Activated T-helper 2 cell treated with anti-CD3 and anti-CD28 coated beads, Interferon-gamma antibody, Interleukin-2, Interleukin-4, amounts not matched to agents 10 μg/mL and 5 μg/mL and 100 μg/mL, durations not matched to agents 14 hours and 24 hours and 36 hours (primary cell): Measurements from ENCODE around the gene SPECC1. TPM values are rescaled to one million over a fixed set of nuclear protein-coding genes. Genes with fewer than 3 reads are reported as not detected.

Experiments
- DNase-seq: peaks from one replicate; pipeline ENCODE4 v3.0.0; 2021; ENCODE audit warnings: low spot score
- H3K27ac Mint-ChIP-seq: one replicate; pipeline ENCODE4 v1.8.0; 2021; ENCODE audit warnings: mixed read lengths
- H3K27me3 Mint-ChIP-seq: one replicate; pipeline ENCODE4 v1.8.0; 2021; ENCODE audit warnings: low read depth, mixed read lengths
- H3K36me3 Mint-ChIP-seq: one replicate; pipeline ENCODE4 v1.8.0; 2021; ENCODE audit warnings: low read depth, mixed read lengths
- H3K4me1 Mint-ChIP-seq: one replicate; pipeline ENCODE4 v1.8.0; 2021; ENCODE audit warnings: low read depth, mixed read lengths
- H3K4me3 Mint-ChIP-seq: one replicate; pipeline ENCODE4 v1.8.0; 2021; ENCODE audit warnings: low read depth, mild to moderate bottlenecking, moderate library complexity, mixed read lengths
- H3K9me3 Mint-ChIP-seq: one replicate; pipeline ENCODE4 v1.8.0; 2021; ENCODE audit warnings: mixed read lengths
- intact Hi-C: fragments of 100-400 bp; cut with micrococcal nuclease; formaldehyde crosslinking; loops from one replicate; pipeline ENCODE4 v1.15.1; 2023
- total RNA-seq: library from RNA; stranded (reverse); gene quantifications from 2 replicates; pipeline ENCODE4 v1.2.3, GENCODE V29; 2022

SPECC1 gene
- total RNA-seq, 1 donor from 2014 or later = 6.8 TPM

GRCh38 chr17:20200016-20200795 is 191.0 kb downstream of the SPECC1 start:
- H3K36me3 Mint-ChIP-seq = no peaks in the 10 kb centered on the region
- H3K4me1 Mint-ChIP-seq = peaks cover 3% of the 10 kb centered on the region
- intact Hi-C loops = no loop called here
- no peak overlapping the region for H3K4me3 Mint-ChIP-seq
- no peak overlapping the region for H3K27ac Mint-ChIP-seq
- H3K27me3 Mint-ChIP-seq = no peaks in the 10 kb centered on the region
- peaks cover 19% of the 10 kb centered on the region for H3K9me3 Mint-ChIP-seq
- DNase-seq = no peak

- Mint-ChIP-seq H3K9me3 (peaks cover 17% of the 10 kb centered on the region), H3K4me3 (no peak overlapping the region), H3K4me1 (peaks cover 5% of the 10 kb centered on the region), H3K27me3 (no peaks in the 10 kb centered on the region), H3K36me3 (no peaks in the 10 kb centered on the region), H3K27ac (no peak overlapping the region)
- intact Hi-C loops = no loop called here
- DNase-seq = no peak
These were observed 191.8 kb downstream of the SPECC1 start for GRCh38 chr17:20200865-20201458.

DNA sequence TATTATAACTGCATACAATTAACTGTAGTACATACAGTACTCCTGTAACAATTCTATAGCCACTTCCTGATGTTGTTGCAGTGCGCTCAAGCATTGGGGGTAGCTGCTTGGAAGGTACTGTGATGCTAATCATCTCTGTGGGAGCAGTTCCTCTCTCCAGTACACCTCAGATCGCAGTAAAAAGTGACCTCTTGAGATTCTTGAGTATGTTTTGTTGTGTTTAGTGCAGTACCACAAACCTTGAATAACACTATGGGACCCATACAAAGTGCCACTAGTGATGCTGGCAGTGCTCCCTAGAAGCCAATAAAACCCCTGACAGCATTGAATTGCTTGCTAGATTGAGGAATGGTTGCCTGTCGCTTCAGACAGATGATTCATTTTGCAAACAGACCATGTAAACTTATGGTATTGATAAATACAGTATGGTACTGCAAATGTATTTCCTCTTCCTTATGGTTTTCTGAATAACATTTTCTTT is 193.0 kb downstream of the SPECC1 start:
- DNase-seq = no peak
- Mint-ChIP-seq H3K9me3 (peaks cover 12% of the 10 kb centered on the region), H3K36me3 (no peaks in the 10 kb centered on the region), H3K27ac (no peak overlapping the region), H3K27me3 (no peaks in the 10 kb centered on the region), H3K4me1 (peaks cover 6% of the 10 kb centered on the region), H3K4me3 (no peak overlapping the region)
- intact Hi-C loops = no loop called here

- H3K27ac Mint-ChIP-seq = no peak overlapping the region
- no peak for DNase-seq
- H3K4me3 Mint-ChIP-seq = no peak overlapping the region
- intact Hi-C loops = no loop called here
- peaks cover 7% of the 10 kb centered on the region for H3K9me3 Mint-ChIP-seq
- no peaks in the 10 kb centered on the region for H3K36me3 Mint-ChIP-seq
- H3K27me3 Mint-ChIP-seq = no peaks in the 10 kb centered on the region
- peaks cover 6% of the 10 kb centered on the region for H3K4me1 Mint-ChIP-seq
These were observed 193.9 kb downstream of the SPECC1 start for GRCh38 chr17:20203018-20203417.

GRCh38 chr17:20203761-20204263 is 194.7 kb downstream of the SPECC1 start:
- DNase-seq = no peak
- Mint-ChIP-seq H3K36me3 (no peaks in the 10 kb centered on the region), H3K4me3 (no peak overlapping the region), H3K27me3 (no peaks in the 10 kb centered on the region), H3K9me3 (peaks cover under 1% of the 10 kb centered on the region), H3K27ac (no peak overlapping the region), H3K4me1 (peaks cover 6% of the 10 kb centered on the region)
- intact Hi-C loops = no loop called here

DNA sequence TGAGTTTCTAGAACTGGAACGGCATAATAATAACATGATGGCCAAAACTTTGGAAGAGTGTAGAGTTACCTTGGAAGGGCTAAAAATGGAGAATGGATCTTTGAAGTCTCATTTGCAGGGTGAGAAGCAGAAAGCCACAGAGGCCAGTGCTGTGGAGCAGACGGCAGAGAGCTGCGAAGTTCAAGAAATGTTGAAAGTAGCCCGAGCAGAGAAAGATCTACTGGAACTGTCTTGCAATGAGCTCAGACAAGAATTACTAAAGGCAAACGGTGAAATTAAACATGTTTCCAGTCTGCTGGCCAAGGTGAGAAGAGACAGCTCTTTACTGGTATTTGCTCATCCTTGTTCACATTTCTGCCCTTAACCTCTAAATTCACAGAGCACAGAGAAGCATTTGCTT is 196.4 kb downstream of the SPECC1 start:
- peaks cover 6% of the 10 kb centered on the region for H3K4me1 Mint-ChIP-seq
- no peaks in the 10 kb centered on the region for H3K36me3 Mint-ChIP-seq
- H3K9me3 Mint-ChIP-seq = no peaks in the 10 kb centered on the region
- DNase-seq = no peak
- H3K27me3 Mint-ChIP-seq = no peaks in the 10 kb centered on the region
- no peak overlapping the region for H3K27ac Mint-ChIP-seq
- intact Hi-C loops = no loop called here
- H3K4me3 Mint-ChIP-seq = no peak overlapping the region

DNA sequence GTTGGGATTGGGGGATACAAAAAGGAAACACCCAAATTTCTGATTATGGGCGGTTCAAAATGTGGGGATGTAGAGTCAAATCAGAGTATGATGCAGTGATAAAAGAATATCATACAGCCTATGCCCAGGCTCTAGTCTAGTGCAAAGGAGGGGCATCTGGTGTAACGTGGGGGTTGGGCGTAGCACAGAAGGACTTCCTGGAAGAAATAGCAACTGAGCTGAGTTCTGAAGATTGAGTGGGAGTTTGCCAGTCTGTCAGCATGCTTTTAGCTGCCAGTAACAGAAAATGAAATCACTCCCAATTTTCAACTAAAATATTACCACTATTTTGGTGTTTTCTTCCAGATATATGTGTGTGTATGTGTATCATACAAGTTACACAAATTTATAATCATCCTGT is 196.9 kb downstream of the SPECC1 start:
- intact Hi-C loops = no loop called here
- no peaks in the 10 kb centered on the region for H3K27me3 Mint-ChIP-seq
- H3K27ac Mint-ChIP-seq = no peak overlapping the region
- no peaks in the 10 kb centered on the region for H3K36me3 Mint-ChIP-seq
- no peak for DNase-seq
- H3K4me3 Mint-ChIP-seq = no peak overlapping the region
- peaks cover 6% of the 10 kb centered on the region for H3K4me1 Mint-ChIP-seq
- no peaks in the 10 kb centered on the region for H3K9me3 Mint-ChIP-seq

- Mint-ChIP-seq H3K9me3 (no peaks in the 10 kb centered on the region), H3K27ac (no peak overlapping the region), H3K4me1 (peaks cover 6% of the 10 kb centered on the region), H3K27me3 (no peaks in the 10 kb centered on the region), H3K36me3 (no peaks in the 10 kb centered on the region), H3K4me3 (no peak overlapping the region)
- intact Hi-C loops = no loop called here
- no peak for DNase-seq
These were observed 197.4 kb downstream of the SPECC1 start for GRCh38 chr17:20206591-20206990.

DNA sequence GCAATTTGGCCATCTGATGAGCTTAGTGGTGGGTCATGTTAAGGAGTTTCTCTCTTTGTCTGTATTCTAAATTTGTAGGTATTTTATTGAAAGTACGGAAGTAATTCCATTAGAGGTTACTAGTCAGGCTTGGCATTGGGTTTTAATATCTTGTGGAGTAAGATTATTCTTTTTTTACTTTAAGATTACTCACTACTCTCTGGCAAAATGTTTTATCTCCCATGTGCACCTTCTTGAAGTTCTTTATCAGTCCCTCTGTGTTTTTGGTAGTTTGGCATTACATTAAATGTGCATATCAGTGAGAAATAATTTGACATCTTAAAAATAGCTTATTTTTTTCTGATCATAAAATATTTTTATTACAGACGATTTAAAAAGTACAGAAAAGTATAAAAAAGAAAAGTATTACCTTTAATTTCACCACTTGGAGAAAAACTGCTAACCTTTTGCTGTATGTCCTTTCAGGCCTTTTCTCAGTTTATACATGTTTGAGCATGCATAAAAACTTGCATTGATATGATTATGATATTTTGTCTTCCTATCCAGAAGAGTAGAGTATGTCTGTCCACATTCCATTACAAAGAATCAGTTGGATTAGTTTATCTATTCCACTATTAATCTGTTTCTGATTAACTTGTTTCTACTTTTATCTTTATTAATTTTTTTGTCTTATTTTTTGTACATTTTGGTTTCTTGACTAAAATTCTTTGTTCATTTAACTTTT is 198.3 kb downstream of the SPECC1 start:
- Mint-ChIP-seq H3K27ac (no peak overlapping the region), H3K9me3 (no peaks in the 10 kb centered on the region), H3K4me1 (peaks cover 6% of the 10 kb centered on the region), H3K36me3 (no peaks in the 10 kb centered on the region), H3K27me3 (no peaks in the 10 kb centered on the region), H3K4me3 (no peak overlapping the region)
- no peak for DNase-seq
- intact Hi-C loops = no loop called here

DNA sequence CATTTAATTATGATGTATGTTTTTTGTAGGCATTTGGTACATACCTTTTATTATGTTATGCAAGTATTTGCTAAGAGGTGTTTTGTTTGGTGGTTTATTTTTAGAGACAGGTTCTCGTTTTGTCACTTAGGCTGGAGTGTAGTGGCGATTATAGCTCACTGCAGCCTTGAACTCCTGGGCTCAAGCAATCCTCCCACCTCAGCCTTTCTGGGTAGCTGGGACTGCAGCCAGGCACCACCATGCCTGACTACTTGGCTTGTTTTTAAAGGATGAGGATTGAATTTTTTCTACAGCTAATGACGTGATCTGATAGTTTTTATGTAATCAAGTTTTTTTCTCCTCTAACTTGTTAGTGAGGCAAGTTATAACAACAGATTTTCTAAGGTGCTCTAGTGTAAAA is 199.6 kb downstream of the SPECC1 start:
- Mint-ChIP-seq H3K36me3 (no peaks in the 10 kb centered on the region), H3K27me3 (no peaks in the 10 kb centered on the region), H3K9me3 (no peaks in the 10 kb centered on the region), H3K4me1 (peaks cover 6% of the 10 kb centered on the region), H3K4me3 (no peak overlapping the region), H3K27ac (no peak overlapping the region)
- DNase-seq = no peak
- intact Hi-C loops = no loop called here

DNA sequence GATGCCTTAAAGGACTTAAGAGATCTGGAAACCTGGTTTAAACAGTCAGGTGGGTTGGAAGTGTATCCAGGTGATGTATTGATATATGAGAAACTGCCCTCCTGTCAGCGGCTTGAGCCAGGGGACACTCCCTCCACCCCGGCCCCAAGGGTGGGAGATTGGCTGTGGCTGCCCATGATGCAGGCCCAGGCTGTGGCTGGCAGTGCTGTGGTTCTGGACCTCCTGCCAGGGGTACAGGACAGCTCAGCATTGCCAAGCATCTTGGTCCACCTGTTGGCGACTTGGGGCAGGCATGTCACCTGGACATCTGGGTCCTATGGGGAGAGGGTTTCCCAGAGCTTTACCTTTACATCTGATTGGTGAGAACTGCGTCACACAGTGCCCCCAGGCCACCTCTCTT is 201.0 kb downstream of the SPECC1 start:
- no peak for DNase-seq
- Mint-ChIP-seq H3K4me3 (no peak overlapping the region), H3K9me3 (no peaks in the 10 kb centered on the region), H3K27me3 (no peaks in the 10 kb centered on the region), H3K27ac (no peak overlapping the region), H3K4me1 (peaks cover 3% of the 10 kb centered on the region), H3K36me3 (no peaks in the 10 kb centered on the region)
- intact Hi-C loops = no loop called here

DNA sequence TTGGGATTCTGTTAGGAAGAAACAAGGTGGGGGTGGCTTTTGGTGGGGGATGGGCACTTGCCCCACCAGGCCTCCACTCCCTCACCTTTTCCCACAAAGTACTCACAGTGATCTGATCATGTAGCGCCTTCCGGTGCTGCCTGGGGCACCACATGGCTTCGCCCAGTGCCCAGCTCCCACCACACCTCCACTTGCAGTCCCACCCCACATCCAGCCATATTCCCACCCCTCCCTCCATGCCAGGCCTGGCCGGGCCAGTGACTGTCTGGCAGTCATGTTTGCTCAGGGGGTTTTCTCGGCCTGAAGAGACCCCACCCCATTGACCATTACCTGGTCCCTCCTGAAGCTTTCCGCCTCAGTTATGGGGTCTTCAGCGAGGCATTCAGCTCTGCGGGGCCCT is 201.5 kb downstream of the SPECC1 start:
- Mint-ChIP-seq H3K4me1 (peaks cover 3% of the 10 kb centered on the region), H3K36me3 (no peaks in the 10 kb centered on the region), H3K27me3 (no peaks in the 10 kb centered on the region), H3K27ac (no peak overlapping the region), H3K4me3 (no peak overlapping the region), H3K9me3 (no peaks in the 10 kb centered on the region)
- intact Hi-C loops = no loop called here
- DNase-seq = no peak

DNA sequence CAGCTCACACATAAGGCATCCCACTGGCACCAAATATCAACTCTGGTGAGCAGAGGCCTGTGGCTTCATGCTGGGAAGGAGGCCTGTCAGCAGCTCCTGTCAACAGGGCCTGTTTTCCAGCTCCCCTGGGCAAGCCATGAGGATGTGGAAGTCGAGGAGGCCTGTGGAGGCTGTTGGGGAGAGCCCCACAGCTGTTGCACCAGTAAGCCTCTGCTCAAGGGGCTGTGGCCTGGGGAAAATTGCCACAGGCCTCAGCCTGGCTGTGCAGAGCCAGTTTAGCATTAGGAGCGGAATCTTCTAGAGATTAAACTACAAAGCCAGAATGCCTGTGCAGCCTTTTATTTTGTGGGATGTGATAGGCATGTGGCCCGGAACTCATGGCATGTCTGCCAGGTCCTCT is 202.1 kb downstream of the SPECC1 start:
- Mint-ChIP-seq H3K4me3 (no peak overlapping the region), H3K4me1 (no peaks in the 10 kb centered on the region), H3K36me3 (no peaks in the 10 kb centered on the region), H3K27me3 (no peaks in the 10 kb centered on the region), H3K9me3 (no peaks in the 10 kb centered on the region), H3K27ac (no peak overlapping the region)
- DNase-seq = no peak
- intact Hi-C loops = no loop called here
